K562 (cell line): ENCODE measurements around the gene EDEM2. TPM values are rescaled to one million over a fixed set of nuclear protein-coding genes. Genes with fewer than 3 reads are reported as not detected.
A peak's percentile ranks its signal among the peaks of the same experiment; 100 is the strongest.

ENCODE experiments used
- GATA2 ChIP-seq: sonication (generic); formaldehyde crosslinking; IDR thresholded peaks from 2 replicates; pipeline ENCODE4 v1.4.0; 2020; ENCODE audit warnings: mild to moderate bottlenecking, missing genetic modification reagents
- HES1 ChIP-seq: fragments of 450-650 bp; IDR thresholded peaks from 2 replicates; pipeline ENCODE4 v1.6.1; 2016; ENCODE audit warnings: low read depth, mild to moderate bottlenecking, moderate library complexity
- HEY1 ChIP-seq: fragments of 250-450 bp; sonication (Bioruptor Pico); IDR thresholded peaks from 2 replicates; pipeline ENCODE4 v1.5.0; 2020; ENCODE audit warnings: mild to moderate bottlenecking, moderate library complexity, borderline replicate concordance
- HMBOX1 ChIP-seq: sonication (generic); IDR thresholded peaks from 2 replicates; pipeline ENCODE4 v1.6.1; 2016
- ID3 ChIP-seq, 2 experiments: fragments of 250-450 bp in 1 of 2; fragments of 450-650 bp in 1 of 2; sonication (Bioruptor Pico) in 1 of 2; IDR thresholded peaks; 2 replicates each; pipeline versions ENCODE4 v1.6.1 to v1.8.0; 2016 to 2021; ENCODE audit warnings: mild to moderate bottlenecking in 2 of 2, moderate library complexity in 2 of 2, missing compliant biosample characterization in 1 of 2, missing genetic modification characterization in 1 of 2
- JUND ChIP-seq, 2 experiments: IDR thresholded peaks; 2 replicates in 1 of 2; 3 replicates in 1 of 2; pipeline ENCODE4 v1.6.1; 2011; ENCODE audit warnings: borderline replicate concordance in 2 of 2, low read depth in 2 of 2, low read length in 2 of 2, improper control_type of control experiment in 1 of 2, missing biosample characterization in 1 of 2, missing genetic modification characterization in 1 of 2, missing genetic modification reagents in 1 of 2
- NEUROD1 ChIP-seq: fragments of 150-350 bp; IDR thresholded peaks from 2 replicates; pipeline ENCODE4 v1.6.1; 2014; ENCODE audit warnings: borderline replicate concordance, low read length, low read depth; ENCODE audit not compliant: partially characterized antibody
- NFXL1 ChIP-seq: fragments of 450-650 bp; formaldehyde crosslinking; IDR thresholded peaks from 2 replicates; pipeline ENCODE4 v1.4.0; 2021; ENCODE audit warnings: mild to moderate bottlenecking
- PBX2 ChIP-seq, 2 experiments: IDR thresholded peaks in 1 of 2; conservative IDR thresholded peaks in 1 of 2; 2 replicates each; pipeline ENCODE4 v1.6.1; 2016; ENCODE audit warnings: low read depth in 2 of 2, mild to moderate bottlenecking in 1 of 2, missing compliant biosample characterization in 1 of 2, missing genetic modification characterization in 1 of 2, moderate library complexity in 1 of 2
- SMARCE1 ChIP-seq: fragments of 450-650 bp; IDR thresholded peaks from 2 replicates; pipeline ENCODE4 v1.7.1; 2016; ENCODE audit warnings: mild to moderate bottlenecking
- STAT5B ChIP-seq: fragments of 250-450 bp; sonication (Bioruptor Pico); IDR thresholded peaks from 2 replicates; pipeline ENCODE4 v1.8.0; 2021; ENCODE audit warnings: mild to moderate bottlenecking, inconsistent platforms
- TCF3 ChIP-seq: sonication (generic); formaldehyde crosslinking; IDR thresholded peaks from 2 replicates; pipeline ENCODE4 v1.4.0; 2020; ENCODE audit warnings: mild to moderate bottlenecking, missing genetic modification reagents
- USF1 ChIP-seq: sonication (generic); formaldehyde crosslinking; IDR thresholded peaks from 2 replicates; pipeline ENCODE4 v1.9.0; 2022; ENCODE audit warnings: mild to moderate bottlenecking, missing genetic modification reagents
- ZFX ChIP-seq: sonication (generic); formaldehyde crosslinking; IDR thresholded peaks from 2 replicates; pipeline ENCODE4 v1.8.0; 2022; ENCODE audit warnings: mild to moderate bottlenecking, missing genetic modification reagents, moderate library complexity
- polyA plus RNA-seq, 8 experiments: library from polyadenylated mRNA; depleted of rRNA in 4 of 8; stranded (reverse) in 5 of 8; unstranded in 3 of 8; fragments of >200 nt; fragmentation: Nextera tagmentation in 2 of 8; fragmentation: Illumina TruSeq in 1 of 8; extraction: Ambion mirVana in 2 of 8; extraction: Trizol in 1 of 8; gene quantifications; 2 replicates each; pipeline versions ENCODE4 v1.2.1 to v1.2.3, GENCODE V29; 2011 to 2014; ENCODE audit warnings: inconsistent platforms in 1 of 8, missing spikeins in 1 of 8
- total RNA-seq, 7 experiments: library from RNA; depleted of rRNA in 6 of 7; stranded (reverse); fragments of >200 nt in 6 of 7; fragmentation: Illumina TruSeq in 2 of 7; extraction: Trizol in 2 of 7; gene quantifications; 2 replicates each; pipeline versions ENCODE4 v1.2.1 to v1.2.3, GENCODE V29; 2011 to 2021; ENCODE audit warnings: low replicate concordance in 1 of 7
- TF ChIP-seq, protein P1 (sequence below): fragments of 250-450 bp; sonication (Bioruptor Pico); IDR thresholded peaks from 2 replicates; pipeline ENCODE4 v1.4.0; 2020; ENCODE audit warnings: mild to moderate bottlenecking
- TF ChIP-seq, protein P2 (sequence below), 2 experiments: fragments of 450-650 bp; conservative IDR thresholded peaks; 2 replicates each; pipeline ENCODE4 v1.6.1; 2017; ENCODE audit warnings: mild to moderate bottlenecking in 2 of 2, moderate library complexity in 2 of 2

EDEM2 gene
- total and polyA plus RNA-seq, 9 of the 15 experiments (the other 6 are each of a cell fraction or from before 2014, with no cell fraction given): 6.9 to 11.0 (median 9.7) TPM

DNA sequence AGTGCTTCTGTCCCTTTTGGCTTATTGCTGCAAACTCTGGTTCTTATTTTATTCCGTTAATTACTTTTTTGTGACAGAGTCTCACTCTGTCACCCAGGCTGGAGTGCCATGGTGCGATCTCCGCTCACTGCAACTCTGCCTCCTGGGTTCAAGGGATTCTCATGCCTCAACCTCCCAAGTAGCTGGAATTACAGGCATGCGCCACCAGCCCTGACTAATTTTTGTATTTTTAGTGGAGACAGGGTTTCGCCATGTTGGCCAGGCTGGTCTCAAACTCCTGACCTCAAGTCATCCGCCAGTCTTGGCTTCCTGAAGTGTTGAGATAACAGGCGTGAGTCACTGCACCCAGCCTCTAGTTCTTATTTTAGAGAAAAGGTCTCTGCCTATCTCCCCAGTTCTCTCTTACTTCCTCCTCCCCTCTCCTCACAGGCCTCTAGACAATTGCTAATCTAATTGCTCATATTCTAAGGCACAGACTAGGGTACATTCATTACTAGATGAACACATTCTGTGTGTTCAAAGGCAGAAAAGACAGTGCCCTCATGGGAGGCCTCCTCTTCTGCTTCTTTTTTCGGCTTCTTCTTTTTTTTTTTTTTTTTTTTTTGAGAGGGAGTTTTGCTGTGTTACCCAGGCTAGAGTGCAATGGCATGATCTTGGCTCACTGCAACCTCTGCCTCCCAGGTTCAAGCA, 27.0 kb downstream of the EDEM2 start (continued):
- TF ChIP-seq, protein P1, sequence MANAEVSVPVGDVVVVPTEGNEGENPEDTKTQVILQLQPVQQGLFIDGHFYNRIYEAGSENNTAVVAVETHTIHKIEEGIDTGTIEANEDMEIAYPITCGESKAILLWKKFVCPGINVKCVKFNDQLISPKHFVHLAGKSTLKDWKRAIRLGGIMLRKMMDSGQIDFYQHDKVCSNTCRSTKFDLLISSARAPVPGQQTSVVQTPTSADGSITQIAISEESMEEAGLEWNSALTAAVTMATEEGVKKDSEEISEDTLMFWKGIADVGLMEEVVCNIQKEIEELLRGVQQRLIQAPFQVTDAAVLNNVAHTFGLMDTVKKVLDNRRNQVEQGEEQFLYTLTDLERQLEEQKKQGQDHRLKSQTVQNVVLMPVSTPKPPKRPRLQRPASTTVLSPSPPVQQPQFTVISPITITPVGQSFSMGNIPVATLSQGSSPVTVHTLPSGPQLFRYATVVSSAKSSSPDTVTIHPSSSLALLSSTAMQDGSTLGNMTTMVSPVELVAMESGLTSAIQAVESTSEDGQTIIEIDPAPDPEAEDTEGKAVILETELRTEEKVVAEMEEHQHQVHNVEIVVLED (CRISPR knock-in tag): no peak
- TF ChIP-seq, protein P2, sequence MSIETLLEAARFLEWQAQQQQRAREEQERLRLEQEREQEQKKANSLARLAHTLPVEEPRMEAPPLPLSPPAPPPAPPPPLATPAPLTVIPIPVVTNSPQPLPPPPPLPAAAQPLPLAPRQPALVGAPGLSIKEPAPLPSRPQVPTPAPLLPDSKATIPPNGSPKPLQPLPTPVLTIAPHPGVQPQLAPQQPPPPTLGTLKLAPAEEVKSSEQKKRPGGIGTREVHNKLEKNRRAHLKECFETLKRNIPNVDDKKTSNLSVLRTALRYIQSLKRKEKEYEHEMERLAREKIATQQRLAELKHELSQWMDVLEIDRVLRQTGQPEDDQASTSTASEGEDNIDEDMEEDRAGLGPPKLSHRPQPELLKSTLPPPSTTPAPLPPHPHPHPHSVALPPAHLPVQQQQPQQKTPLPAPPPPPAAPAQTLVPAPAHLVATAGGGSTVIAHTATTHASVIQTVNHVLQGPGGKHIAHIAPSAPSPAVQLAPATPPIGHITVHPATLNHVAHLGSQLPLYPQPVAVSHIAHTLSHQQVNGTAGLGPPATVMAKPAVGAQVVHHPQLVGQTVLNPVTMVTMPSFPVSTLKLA (conservative IDR thresholded peaks at IDR 0.05): 0 out of 4 replicates have a peak, but pooled peaks of 1 of the 2 experiments have one; percentile 8
- no peak for TF ChIP-seq STAT5B (CRISPR knock-in tag)
- TF ChIP-seq HEY1 (CRISPR knock-in tag): no peak
- no peak for TF ChIP-seq NFXL1 (CRISPR knock-in tag)
- TF ChIP-seq ID3 (CRISPR knock-in tag; IDR thresholded peaks at IDR 0.05): no peak
- TF ChIP-seq ID3 (tag; IDR thresholded peaks at IDR 0.05): peak; percentile 91
- TF ChIP-seq HMBOX1: peak; percentile 78
- peak; percentile 75 for TF ChIP-seq NEUROD1
- peak; percentile 81 for TF ChIP-seq GATA2 (CRISPR knock-in tag)
- peak; percentile 97 for TF ChIP-seq JUND (IDR thresholded peaks at IDR 0.05; ENCODE audit: borderline replicate concordance, low read depth, low read length)
- peak; percentile 94; the same call in 2 of the 3 replicates for TF ChIP-seq JUND (tag; IDR thresholded peaks at IDR 0.05; ENCODE audit: borderline replicate concordance, low read depth, low read length)
- TF ChIP-seq TCF3 (CRISPR knock-in tag): peak; percentile 89
- peak; percentile 35; the same call in 1 of the 2 replicates for TF ChIP-seq ZFX (CRISPR knock-in tag)
- TF ChIP-seq PBX2 (CRISPR knock-in tag; IDR thresholded peaks at IDR 0.05; ENCODE audit: low read depth): no peak
- peak; percentile 42 for TF ChIP-seq PBX2 (tag; conservative IDR thresholded peaks at IDR 0.05; ENCODE audit: low read depth)
- no peak for TF ChIP-seq USF1 (CRISPR knock-in tag)
- TF ChIP-seq HES1: peak; percentile 53; the same call in 1 of the 2 replicates
- TF ChIP-seq SMARCE1: peak; percentile 99
